ENCODE data around the gene RMND5B.

RMND5B gene

GRCh38 chr5:178113841-178114324 is 16.9 kb upstream of the RMND5B start:
- no peak; the same call in 1 of the 2 replicates for TF ChIP-seq CTCF (conservative IDR thresholded peaks at IDR 0.05)
- TF ChIP-seq ZFX (IDR thresholded peaks at IDR 0.05), result no peak
- H3K27ac ChIP-seq, result no peak overlapping the region; the same call in 1 of the 2 replicates

GRCh38 chr5:178114325-178115135 is 16.3 kb upstream of the RMND5B start:
- TF ChIP-seq CTCF (conservative IDR thresholded peaks at IDR 0.05) (no peak), ZFX (IDR thresholded peaks at IDR 0.05) (no peak)
- no peak overlapping the region for H3K27ac ChIP-seq

- no peak overlapping the region for H3K27ac ChIP-seq
- TF ChIP-seq CTCF (conservative IDR thresholded peaks at IDR 0.05) (no peak), ZFX (IDR thresholded peaks at IDR 0.05) (no peak)
Measured at GRCh38 chr5:178115136-178115813, 15.5 kb upstream of the RMND5B start.

GRCh38 chr5:178115814-178116142 is 15.0 kb upstream of the RMND5B start:
- TF ChIP-seq ZFX (IDR thresholded peaks at IDR 0.05) (no peak), CTCF (conservative IDR thresholded peaks at IDR 0.05) (no peak)

GRCh38 chr5:178116143-178116885 is 14.5 kb upstream of the RMND5B start:
- H3K27ac ChIP-seq, result no peak overlapping the region

More at GRCh38 chr5:178115814-178116142, 15.0 kb upstream of the RMND5B start:
- H3K27ac ChIP-seq, result no peak overlapping the region

GRCh38 chr5:178117923-178118701 is 12.7 kb upstream of the RMND5B start:
- no peak overlapping the region for H3K27ac ChIP-seq
- TF ChIP-seq CTCF (conservative IDR thresholded peaks at IDR 0.05), result no peak
- TF ChIP-seq ZFX (IDR thresholded peaks at IDR 0.05), result no peak

More at GRCh38 chr5:178116143-178116885, 14.5 kb upstream of the RMND5B start:
- TF ChIP-seq CTCF (conservative IDR thresholded peaks at IDR 0.05) (no peak), ZFX (IDR thresholded peaks at IDR 0.05) (no peak)
